ENCODE results near the gene EVA1A.

The EVA1A gene

DNA sequence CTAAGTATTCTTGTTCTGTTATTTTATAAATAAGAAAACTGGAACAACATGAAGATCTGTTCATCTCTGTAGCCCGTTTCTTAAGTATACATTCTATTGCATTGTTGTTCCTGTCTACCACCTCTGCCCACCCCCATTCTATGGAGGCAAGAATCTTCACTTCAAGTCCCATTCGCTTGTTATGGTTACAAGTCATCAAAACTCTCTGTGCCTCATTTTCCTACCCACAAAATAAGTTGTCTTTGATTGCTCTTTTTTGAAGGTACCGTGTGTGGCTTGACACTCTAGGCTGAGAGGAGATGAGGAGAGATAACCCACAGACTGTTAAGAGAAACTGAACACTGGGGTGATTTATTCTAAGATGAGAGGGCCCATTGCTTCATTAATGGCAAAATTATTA is 2.9 kb upstream of the EVA1A start:
- no peak for DNase-seq (ENCODE audit: low read depth)

- DNase-seq (ENCODE audit: low read depth): no peak
These were observed 1.8 kb upstream of the EVA1A start for GRCh38 chr2:75562513-75562864.

DNA sequence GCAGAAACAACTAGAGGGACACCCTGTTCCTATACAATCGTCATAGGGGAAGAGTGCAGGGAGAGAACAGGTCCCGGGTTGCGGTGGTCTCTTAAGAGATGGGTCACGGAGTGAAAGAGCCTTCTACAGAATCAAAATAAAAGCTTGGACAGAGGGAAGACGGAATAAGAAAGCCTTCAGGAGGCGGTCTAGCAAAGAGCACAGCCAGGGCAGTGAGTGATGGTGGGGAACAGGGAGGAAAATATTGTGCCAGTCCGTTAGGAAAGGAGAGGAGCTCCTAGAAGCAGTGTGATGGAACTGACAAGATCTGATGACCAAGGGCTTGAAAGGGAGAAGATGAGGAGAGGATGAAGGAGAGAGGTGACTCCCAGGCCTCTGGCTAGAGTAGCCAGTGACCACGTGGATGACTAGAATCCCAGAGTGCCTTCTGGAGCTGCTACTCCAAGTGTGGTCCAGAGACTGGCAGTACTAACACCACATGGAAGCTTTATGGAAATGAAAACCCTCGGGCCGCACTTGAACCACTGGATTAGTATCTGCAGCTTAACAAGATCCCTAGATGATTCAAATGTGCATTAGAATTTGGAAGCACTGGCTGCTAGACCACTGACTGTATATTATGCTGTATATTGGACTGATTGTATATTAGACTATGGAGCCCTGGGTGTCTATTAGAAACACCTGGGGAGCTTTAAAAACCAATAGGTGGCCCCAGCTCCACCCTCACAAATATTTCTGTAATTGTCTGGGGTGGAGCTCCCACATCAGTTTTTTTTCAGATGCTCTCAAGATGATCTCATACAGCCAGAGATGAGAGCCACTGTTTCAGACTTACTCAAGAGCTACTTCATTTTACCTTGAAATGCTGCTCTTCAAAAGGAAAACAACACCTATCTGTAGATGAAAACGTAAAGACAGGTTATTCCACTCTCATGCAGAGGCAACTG is 1.1 kb upstream of the EVA1A start:
- no peak for DNase-seq (ENCODE audit: low read depth)

DNA sequence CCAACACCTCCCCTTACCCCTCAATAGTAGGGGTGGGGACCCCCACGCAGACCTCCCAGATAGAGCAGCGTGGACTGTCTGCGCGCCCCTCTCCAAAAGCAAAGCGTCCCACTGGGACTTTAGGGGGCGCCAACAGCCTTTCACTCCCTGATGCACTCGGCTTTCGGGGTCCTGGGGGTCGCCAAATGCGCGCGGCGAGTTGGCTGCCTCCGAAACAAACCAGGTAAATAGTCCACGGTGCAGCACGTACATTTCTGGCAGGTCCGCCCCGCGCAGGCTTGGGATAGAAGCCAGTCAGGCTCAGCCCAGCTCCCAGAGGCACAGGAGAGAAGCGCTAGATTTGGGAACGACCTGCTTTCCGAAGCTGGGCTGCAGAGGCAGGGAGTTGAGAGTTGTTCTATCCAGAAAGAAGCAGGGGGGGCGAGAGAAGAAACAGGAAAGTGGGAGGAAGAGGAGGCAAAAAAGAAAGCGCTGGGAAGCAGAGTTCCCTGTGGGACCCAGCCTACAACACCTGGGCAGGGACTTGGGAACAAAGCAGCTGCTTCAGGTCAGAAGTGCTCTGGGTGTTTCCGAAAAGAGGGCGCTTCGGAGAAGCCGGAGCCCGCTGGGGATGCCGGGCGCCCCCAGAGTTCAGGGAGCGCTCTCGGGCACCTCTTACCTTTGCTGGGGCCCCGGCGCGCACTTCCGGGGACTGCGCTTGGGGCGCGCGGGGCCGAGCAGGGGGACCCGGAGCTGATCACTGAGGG is 544 bp downstream of the EVA1A start:
- DNase-seq (ENCODE audit: low read depth): no peak

GRCh38 chr2:75559680-75560021 is 1.1 kb downstream of the EVA1A start:
- no peak for DNase-seq (ENCODE audit: low read depth)

- no peak for DNase-seq (ENCODE audit: low read depth)
These were observed 1.7 kb downstream of the EVA1A start for GRCh38 chr2:75558786-75559679.

GRCh38 chr2:75558136-75558535 is 2.6 kb downstream of the EVA1A start:
- no peak for DNase-seq (ENCODE audit: low read depth)

GRCh38 chr2:75557474-75558133 is 3.1 kb downstream of the EVA1A start:
- DNase-seq (ENCODE audit: low read depth): no peak

GRCh38 chr2:75556679-75557366 is 3.9 kb downstream of the EVA1A start:
- no peak for DNase-seq (ENCODE audit: low read depth)

GRCh38 chr2:75555701-75556100 is 5.0 kb downstream of the EVA1A start:
- no peak for DNase-seq (ENCODE audit: low read depth)

- DNase-seq (ENCODE audit: low read depth): no peak
These were observed 6.7 kb downstream of the EVA1A start for GRCh38 chr2:75553935-75554531.

GRCh38 chr2:75552222-75552621 is 8.5 kb downstream of the EVA1A start:
- no peak for DNase-seq (ENCODE audit: low read depth)

DNA sequence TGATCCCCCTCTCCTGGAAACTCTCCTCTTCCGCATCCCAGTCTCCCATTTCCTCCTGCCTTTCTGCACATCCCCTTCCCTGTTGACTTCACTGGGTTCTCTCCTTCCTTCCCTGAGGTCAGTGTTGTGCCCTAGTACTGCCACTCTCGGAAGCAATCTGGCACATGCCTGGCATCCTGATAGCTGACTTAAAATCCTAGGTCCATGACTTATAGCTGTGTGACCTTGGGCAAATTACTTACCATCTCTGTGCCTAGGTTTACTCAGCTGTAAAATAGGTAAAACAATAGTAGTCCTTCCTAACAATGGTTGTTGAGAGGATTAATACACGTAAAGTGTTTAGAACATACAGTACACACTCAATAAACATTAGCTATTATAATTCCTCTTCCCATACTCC is 9.3 kb downstream of the EVA1A start:
- DNase-seq (ENCODE audit: low read depth): no peak

DNA sequence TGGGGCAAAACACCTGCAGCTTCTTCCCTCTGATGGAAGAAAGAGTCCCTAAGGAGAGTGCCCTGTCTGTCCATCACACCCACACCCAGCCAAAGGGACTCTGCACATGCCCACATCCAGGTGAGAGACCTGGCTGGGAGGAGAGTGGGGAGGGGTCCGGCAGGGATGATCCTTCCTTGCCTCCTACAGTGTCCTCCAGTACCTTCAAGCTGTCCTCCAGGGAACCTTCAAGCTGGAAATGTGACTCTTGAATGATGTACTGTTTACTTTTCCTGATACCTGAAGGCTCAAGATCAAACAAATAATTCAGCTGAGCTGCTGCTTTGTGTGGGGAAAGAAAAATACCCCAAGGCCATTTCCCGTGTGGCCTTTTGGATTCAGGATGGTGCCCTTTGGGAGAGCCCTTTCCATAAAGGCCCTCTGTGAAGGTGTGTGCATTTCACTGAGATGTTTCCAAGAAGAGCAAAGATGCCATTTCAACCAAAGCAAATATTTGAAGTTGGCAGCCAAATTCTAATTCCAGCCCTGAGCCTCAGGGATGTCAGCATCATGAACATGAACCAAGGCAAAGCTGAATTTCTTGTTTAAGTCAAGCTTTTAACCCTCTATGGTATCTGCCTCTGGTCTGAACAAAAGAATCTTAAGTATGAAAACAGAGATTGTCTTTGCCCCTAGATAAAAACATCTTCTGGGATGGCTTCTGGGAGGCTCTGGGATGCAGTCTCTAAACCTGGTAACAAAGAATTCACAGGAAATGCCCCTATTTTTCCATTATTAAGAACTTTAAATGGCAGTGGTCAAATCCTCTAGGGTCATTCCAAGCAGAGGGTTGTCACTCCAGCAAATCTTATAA is 11.1 kb downstream of the EVA1A start:
- no peak for DNase-seq (ENCODE audit: low read depth)

GRCh38 chr2:75548036-75548573 is 12.6 kb downstream of the EVA1A start:
- no peak for DNase-seq (ENCODE audit: low read depth)

GRCh38 chr2:75547345-75548035 is 13.2 kb downstream of the EVA1A start:
- DNase-seq (ENCODE audit: low read depth): no peak

GRCh38 chr2:75545922-75546321 is 14.8 kb downstream of the EVA1A start:
- DNase-seq (ENCODE audit: low read depth): no peak

DNA sequence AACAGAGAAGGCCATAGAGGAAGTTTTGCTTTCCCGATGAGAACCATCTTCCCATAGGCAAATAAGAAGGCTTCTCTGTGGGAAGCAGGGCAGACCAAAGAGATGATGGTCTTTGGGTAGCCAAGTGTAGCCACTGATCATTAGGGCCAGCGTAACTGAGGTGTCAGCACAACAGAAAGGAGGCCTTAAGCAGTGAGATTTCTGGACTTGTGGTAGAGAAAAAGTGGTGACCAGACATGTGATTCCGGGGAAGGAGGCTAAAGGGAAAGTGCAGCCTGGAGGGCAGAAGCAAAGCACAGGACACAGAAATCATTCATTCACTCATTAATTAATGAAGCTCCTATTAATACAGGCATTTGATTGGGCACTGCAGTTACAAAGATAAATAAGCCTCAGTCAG is 15.4 kb downstream of the EVA1A start:
- no peak for DNase-seq (ENCODE audit: low read depth)

GRCh38 chr2:75543446-75543845 is 17.3 kb downstream of the EVA1A start:
- DNase-seq (ENCODE audit: low read depth): no peak
